ENCODE data around the gene NID1. TPM values are rescaled to one million over a fixed set of nuclear protein-coding genes. Genes with fewer than 3 reads are reported as not detected.
A peak's percentile ranks its signal among the peaks of the same experiment; 100 is the strongest.

NID1 gene
- 204 and 211 TPM in 2 replicates for total RNA-seq

GRCh38 chr1:236064674-236065508, at the start of gene NID1:
NID1 (minus strand) TSS chr1:236065090; CDS start chr1:236065079, 11 bp downstream.
- peak; percentile 40 for TF ChIP-seq CTCF (IDR thresholded peaks at IDR 0.05; ENCODE audit: insufficient read depth, low read depth, low read length)
- DNase-seq (ENCODE audit: low read depth): peak; percentile 94

GRCh38 chr1:236114076-236114747, 49.3 kb upstream of the NID1 start:
- TF ChIP-seq CTCF (IDR thresholded peaks at IDR 0.05; ENCODE audit: insufficient read depth, low read depth, low read length): no peak
- no peak overlapping the region for H3K4me3 ChIP-seq (ENCODE audit: low read depth, low read length)
- DNase-seq (ENCODE audit: low read depth): no peak

More at GRCh38 chr1:236064674-236065508, at the start of gene NID1:
- H3K4me3 ChIP-seq (ENCODE audit: low read depth, low read length): peak within 1 kb of the TSS; percentile 82

GRCh38 chr1:236113324-236114032, 48.6 kb upstream of the NID1 start:
- TF ChIP-seq CTCF (IDR thresholded peaks at IDR 0.05; ENCODE audit: insufficient read depth, low read depth, low read length): no peak
- H3K4me3 ChIP-seq (ENCODE audit: low read depth, low read length): no peak overlapping the region
- DNase-seq (ENCODE audit: low read depth): no peak

GRCh38 chr1:236112332-236112627, 47.4 kb upstream of the NID1 start:
- DNase-seq (ENCODE audit: low read depth): no peak
- no peak overlapping the region for H3K4me3 ChIP-seq (ENCODE audit: low read depth, low read length)
- no peak for TF ChIP-seq CTCF (IDR thresholded peaks at IDR 0.05; ENCODE audit: insufficient read depth, low read depth, low read length)

GRCh38 chr1:236111527-236112331, 46.8 kb upstream of the NID1 start:
- DNase-seq (ENCODE audit: low read depth): no peak
- H3K4me3 ChIP-seq (ENCODE audit: low read depth, low read length): no peak overlapping the region
- no peak for TF ChIP-seq CTCF (IDR thresholded peaks at IDR 0.05; ENCODE audit: insufficient read depth, low read depth, low read length)

GRCh38 chr1:236110137-236110536, 45.2 kb upstream of the NID1 start:
- DNase-seq (ENCODE audit: low read depth): no peak
- no peak for TF ChIP-seq CTCF (IDR thresholded peaks at IDR 0.05; ENCODE audit: insufficient read depth, low read depth, low read length)

More at GRCh38 chr1:236110137-236110536, 45.2 kb upstream of the NID1 start:
- H3K4me3 ChIP-seq (ENCODE audit: low read depth, low read length): no peak overlapping the region

Data from fibroblast of villous mesenchyme (primary cell).